GM12874 (cell line): ENCODE results near the gene VDR.

Experiments
- CTCF ChIP-seq: IDR thresholded peaks from 2 replicates; pipeline ENCODE4 v1.5.1; 2011; ENCODE audit warnings: low read depth, mild to moderate bottlenecking, control low read depth, low read length, moderate library complexity; ENCODE audit not compliant: insufficient read depth

Gene VDR

GRCh38 chr12:47945341-47945728 lies 40.5 kb upstream of the VDR start:
- no peak for TF ChIP-seq CTCF

GRCh38 chr12:47944685-47945340 lies 40.0 kb upstream of the VDR start:
- no peak for TF ChIP-seq CTCF

GRCh38 chr12:47943623-47944340 lies 39.0 kb upstream of the VDR start:
- TF ChIP-seq CTCF: no peak

- no peak for TF ChIP-seq CTCF
Measured at GRCh38 chr12:47942614-47943225, 37.9 kb upstream of the VDR start.

GRCh38 chr12:47941871-47942613 lies 37.2 kb upstream of the VDR start:
- TF ChIP-seq CTCF: peak; percentile 43

- TF ChIP-seq CTCF: no peak
Measured at GRCh38 chr12:47941475-47941780, 36.6 kb upstream of the VDR start.

GRCh38 chr12:47940773-47941474 lies 36.1 kb upstream of the VDR start:
- TF ChIP-seq CTCF: no peak
